Tibial artery (tissue), 4 donors: Measurements from ENCODE around the gene NPHS1.
"Not testable (repeated sequence)": the region's sequence is repeated elsewhere in the genome, so short reads cannot be mapped to it uniquely, and the experiment has no call there.

Experiments used
- DNase-seq, 2 donors: peaks; one replicate each; pipeline ENCODE4 v3.0.0-alpha.2; 2019
- H3K27ac ChIP-seq, 2 donors: fragments of 200-600 bp; sonication (generic) in 1 of 2; 1 replicate in 1 of 2; 2 replicates in 1 of 2; pipeline ENCODE4 v1.5.1; 2018 to 2019; ENCODE audit warnings: mild to moderate bottlenecking in 1 of 2
- H3K27me3 ChIP-seq, 2 donors: fragments of 200-600 bp; sonication (generic) in 1 of 2; one replicate each; pipeline versions ENCODE4 v1.5.1 to v1.6.0; 2016 to 2019
- H3K36me3 ChIP-seq, 3 donors: fragments of 200-600 bp; sonication (generic) in 2 of 3; one replicate each; pipeline ENCODE4 v1.5.1; 2016 to 2019; ENCODE audit warnings: mild to moderate bottlenecking in 2 of 3
- H3K4me1 ChIP-seq, 4 donors: fragments of 200-600 bp; sonication (generic) in 2 of 4; 1 replicate in 3 of 4; 2 replicates in 1 of 4; pipeline ENCODE4 v1.5.1; 2016 to 2019
- H3K4me3 ChIP-seq, 2 donors: fragments of 200-600 bp; sonication (generic) in 1 of 2; 1 replicate in 1 of 2; 2 replicates in 1 of 2; pipeline ENCODE4 v1.5.1; 2018 to 2019; ENCODE audit warnings: mild to moderate bottlenecking in 2 of 2
- H3K9me3 ChIP-seq, 3 donors: fragments of 200-600 bp; sonication (generic) in 1 of 3; one replicate each; pipeline ENCODE4 v1.5.1; 2016 to 2019
- CTCF ChIP-seq, 2 experiments: fragments of 200-600 bp in 1 of 2; fragments of 450-650 bp in 1 of 2; IDR thresholded peaks; one replicate each; pipeline ENCODE4 v1.5.1; 2017 to 2019; ENCODE audit warnings: antibody characterized with exemption in 2 of 2, mild to moderate bottlenecking in 1 of 2, moderate library complexity in 1 of 2
- intact Hi-C: fragments of 100-400 bp; cut with DNase I; formaldehyde crosslinking; loops from one replicate; pipeline ENCODE4 v1.15.0; 2023; ENCODE audit warnings: low total_unique reads

NPHS1 gene

DNA sequence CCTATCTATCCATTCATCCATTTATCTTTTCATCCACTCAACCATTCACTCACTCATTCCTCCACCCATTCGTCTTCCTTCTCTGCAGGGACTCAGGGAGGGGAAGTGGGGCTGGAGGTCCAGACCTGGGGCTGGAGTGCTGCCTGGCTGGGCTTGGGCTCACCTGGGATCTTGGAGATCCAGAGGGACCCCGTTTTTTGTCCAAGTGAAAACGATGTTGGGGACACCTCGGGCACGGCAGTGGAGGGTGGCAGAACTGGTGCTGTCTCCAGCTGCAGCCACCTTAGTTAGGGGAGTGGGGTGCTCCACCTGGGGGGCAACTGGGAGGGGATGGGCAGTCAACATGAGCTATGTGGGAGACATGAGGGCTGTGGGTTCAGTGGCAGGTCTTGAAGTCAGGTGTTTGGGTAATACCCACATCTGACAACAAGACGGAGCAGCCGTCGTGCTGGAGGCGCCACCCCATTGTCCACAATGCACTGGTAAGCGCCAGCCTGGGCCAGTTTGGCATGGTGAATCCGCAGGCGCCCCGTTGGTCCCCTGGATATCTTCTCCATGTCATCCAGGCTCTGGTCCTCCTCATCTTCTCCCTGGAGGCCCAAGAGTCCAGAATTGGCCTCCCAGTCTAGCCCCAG is 10.2 kb downstream of the NPHS1 start:
- peaks cover 0 to 50% of the 10 kb centered on the region in 2 donors for H3K27me3 ChIP-seq
- no peak overlapping the region for H3K4me3 ChIP-seq
- H3K4me1 ChIP-seq = peaks cover 0 to 13% (median 11%) of the 10 kb centered on the region in 4 donors
- peaks cover 0 to 9% (median 9%) of the 10 kb centered on the region in 3 donors for H3K9me3 ChIP-seq
- H3K27ac ChIP-seq = no peak overlapping the region
- DNase-seq = no peak
- H3K36me3 ChIP-seq = no peaks in the 10 kb centered on the region
- intact Hi-C loops = no loop called here
- TF ChIP-seq CTCF (IDR thresholded peaks at IDR 0.05) = no peak

- intact Hi-C loops, H3K36me3 ChIP-seq, DNase-seq, H3K4me1 ChIP-seq, H3K9me3 ChIP-seq, H3K27ac ChIP-seq, H3K4me3 ChIP-seq: not testable (repeated sequence)
- peaks cover 0 to 28% of the 10 kb centered on the region in 2 donors for H3K27me3 ChIP-seq
Observed at GRCh38 chr19:35836096-35836495, 16.2 kb downstream of the NPHS1 start.

DNA sequence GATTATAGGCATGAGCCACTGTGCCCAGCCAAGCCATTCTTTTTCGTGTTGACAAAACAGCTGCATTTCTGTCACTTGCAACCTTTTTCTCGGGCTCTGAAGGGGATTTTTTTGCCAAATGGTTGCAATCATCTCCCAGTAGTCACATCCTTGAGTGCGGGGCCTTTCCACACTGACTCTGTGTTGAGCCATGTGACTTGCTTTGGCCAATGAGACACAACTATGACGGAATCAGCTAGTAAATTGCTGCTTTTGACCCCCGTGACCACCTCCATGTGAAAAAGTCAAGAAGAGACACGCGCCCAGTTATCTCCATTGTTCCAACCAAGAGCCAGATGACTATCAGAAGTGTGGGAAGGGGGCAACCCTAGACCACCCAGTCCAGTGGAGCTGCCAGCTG is 18.3 kb downstream of the NPHS1 start:
- no peak for DNase-seq
- H3K27me3 ChIP-seq = peaks cover 0 to 32% of the 10 kb centered on the region in 2 donors

GRCh38 chr19:35832054-35832453 is 20.2 kb downstream of the NPHS1 start:
- no peaks in the 10 kb centered on the region for H3K4me1 ChIP-seq
- no peaks in the 10 kb centered on the region for H3K36me3 ChIP-seq
- intact Hi-C loops = no loop called here
- H3K27ac ChIP-seq = no peak overlapping the region
- H3K4me3 ChIP-seq = no peak overlapping the region
- H3K9me3 ChIP-seq = no peaks in the 10 kb centered on the region
- no peak for TF ChIP-seq CTCF (IDR thresholded peaks at IDR 0.05)
- no peak for DNase-seq
- H3K27me3 ChIP-seq = peaks cover 0 to 32% of the 10 kb centered on the region in 2 donors

More for the DNA sequence above, 18.3 kb downstream of the NPHS1 start:
- Histone ChIP-seq H3K4me3 (no peak overlapping the region), H3K9me3 (peaks cover 0 to 3% (median 1%) of the 10 kb centered on the region in 3 donors), H3K27ac (no peak overlapping the region), H3K36me3 (no peaks in the 10 kb centered on the region), H3K4me1 (no peaks in the 10 kb centered on the region)
- intact Hi-C loops = no loop called here
- no peak for TF ChIP-seq CTCF (IDR thresholded peaks at IDR 0.05)

DNA sequence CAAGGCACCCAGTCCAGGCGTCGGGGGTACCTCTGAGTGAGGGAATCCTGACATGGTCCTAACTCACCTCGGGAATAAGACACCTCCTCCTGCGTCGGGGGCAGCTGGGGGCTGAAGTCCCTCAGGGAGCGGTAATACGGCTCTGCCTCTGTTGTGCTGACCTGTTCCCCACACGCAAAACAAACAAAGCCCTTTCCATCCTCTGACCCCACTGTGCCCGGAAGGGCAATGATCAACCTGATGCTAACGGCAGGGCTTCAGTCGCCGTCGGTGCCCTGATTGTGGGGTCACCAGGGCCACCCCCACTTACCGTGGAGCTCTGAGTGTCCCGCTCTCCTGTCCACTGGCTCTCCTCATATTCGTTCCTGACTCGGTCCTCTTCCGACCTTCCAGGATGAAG is 21.3 kb downstream of the NPHS1 start:
- H3K9me3 ChIP-seq = no peaks in the 10 kb centered on the region
- H3K27ac ChIP-seq = no peak overlapping the region
- H3K27me3 ChIP-seq = peaks cover 0 to 27% of the 10 kb centered on the region in 2 donors
- no peaks in the 10 kb centered on the region for H3K4me1 ChIP-seq
- no peak for DNase-seq
- no peaks in the 10 kb centered on the region for H3K36me3 ChIP-seq
- no peak overlapping the region for H3K4me3 ChIP-seq
- intact Hi-C loops = no loop called here
- TF ChIP-seq CTCF (IDR thresholded peaks at IDR 0.05) = no peak

- peak in 1 of 2 donors; percentile 51 for DNase-seq
- TF ChIP-seq CTCF (IDR thresholded peaks at IDR 0.05) = no peak
- Histone ChIP-seq H3K4me1 (no peaks in the 10 kb centered on the region), H3K27me3 (peaks cover 0 to 17% of the 10 kb centered on the region in 2 donors), H3K9me3 (no peaks in the 10 kb centered on the region), H3K36me3 (no peaks in the 10 kb centered on the region), H3K4me3 (no peak overlapping the region), H3K27ac (no peak overlapping the region)
- intact Hi-C loops = no loop called here
Observed at GRCh38 chr19:35828692-35829301, 23.5 kb downstream of the NPHS1 start.
